ENCODE measurements around the gene VPS13D.
A peak's percentile ranks its signal among the peaks of the same experiment; 100 is the strongest.
"Not testable (repeated sequence)": the region's sequence is repeated elsewhere in the genome, so short reads cannot be mapped to it uniquely, and the experiment has no call there.

The VPS13D gene

GRCh38 chr1:12196641-12197482 is 33.0 kb upstream of the VPS13D start:
- DNase-seq (ENCODE audit: low spot score): no peak

DNA sequence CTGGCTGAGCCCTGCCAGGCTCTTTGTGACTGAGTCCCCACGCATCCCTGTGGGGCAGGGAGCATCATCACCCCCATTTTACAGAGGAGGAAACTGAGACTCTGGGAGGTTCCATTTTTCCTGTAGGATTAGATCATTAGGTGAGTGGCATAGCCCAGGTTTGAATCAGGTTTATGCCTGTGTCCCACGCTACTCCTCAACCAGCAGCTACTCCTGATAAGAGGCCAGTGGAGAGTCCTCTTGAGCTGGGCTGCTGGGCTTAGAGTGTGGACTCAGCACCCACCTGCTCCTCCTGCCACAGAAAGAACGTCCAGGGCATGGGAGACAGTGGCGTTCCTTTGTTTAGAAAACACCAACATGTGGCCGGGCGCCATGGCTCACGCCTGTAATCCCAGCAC is 32.3 kb upstream of the VPS13D start:
- DNase-seq (ENCODE audit: low spot score): no peak

DNA sequence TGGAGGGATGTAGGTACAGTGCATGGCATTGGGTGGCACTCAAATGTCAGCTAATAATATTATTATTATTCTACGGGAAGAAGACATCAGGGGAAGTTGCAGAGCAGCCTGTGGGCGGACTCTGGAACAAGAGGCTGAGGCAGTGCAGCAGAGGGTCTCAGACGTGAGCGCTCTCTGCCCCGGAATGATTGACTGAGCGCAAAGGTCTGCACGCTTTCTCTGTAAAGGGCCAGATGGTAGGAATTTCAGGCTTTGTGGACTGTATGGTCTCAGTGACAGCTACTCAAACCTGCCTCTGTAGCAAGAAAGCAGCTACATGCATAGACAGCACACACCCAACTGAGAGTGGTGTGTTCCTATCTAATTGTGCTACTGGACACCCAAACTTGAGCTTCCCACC is 29.6 kb upstream of the VPS13D start:
- DNase-seq (ENCODE audit: low spot score): no peak

DNA sequence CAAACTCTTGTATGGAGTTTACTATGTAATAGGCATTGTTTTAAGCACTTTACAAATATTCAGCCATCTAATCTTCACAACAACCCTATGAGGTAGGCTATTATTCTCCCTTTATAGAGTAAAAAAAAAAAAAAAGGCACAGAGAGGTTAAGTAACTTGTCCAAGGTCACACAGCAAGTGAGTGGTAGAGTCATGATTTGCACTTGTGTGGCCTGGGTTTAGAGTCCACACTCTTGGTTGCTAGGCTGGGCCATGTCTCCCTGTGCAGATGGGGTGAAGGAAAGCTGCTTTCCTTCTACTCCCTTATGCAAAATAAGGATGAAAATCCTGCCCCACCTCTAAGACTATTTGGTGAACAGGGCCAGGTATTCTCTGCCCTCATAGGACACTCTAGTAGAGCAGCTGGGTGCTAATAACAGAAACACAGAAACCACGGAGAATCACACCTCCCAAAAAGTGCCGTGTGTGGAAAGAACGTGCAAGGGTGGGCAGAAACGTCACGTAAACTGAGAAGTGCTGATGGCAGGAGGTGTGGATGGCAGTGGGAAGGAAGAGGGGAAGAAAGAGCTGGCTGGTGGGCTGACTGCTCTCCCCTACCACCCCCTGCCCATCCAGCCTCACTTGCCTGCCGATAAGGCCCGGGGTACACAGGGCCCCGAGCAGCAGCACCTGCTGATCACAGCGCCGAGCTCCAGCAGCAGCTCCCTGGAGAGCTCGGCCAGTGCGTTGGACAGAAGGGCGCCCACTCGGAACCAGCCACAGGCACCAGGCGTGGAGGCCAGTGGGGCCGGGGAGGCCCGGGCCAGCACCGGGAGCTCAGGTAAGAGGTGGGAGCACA is 28.3 kb upstream of the VPS13D start:
- DNase-seq (ENCODE audit: low spot score): no peak

GRCh38 chr1:12202190-12202497 is 27.7 kb upstream of the VPS13D start:
- DNase-seq (ENCODE audit: low spot score): no peak

DNA sequence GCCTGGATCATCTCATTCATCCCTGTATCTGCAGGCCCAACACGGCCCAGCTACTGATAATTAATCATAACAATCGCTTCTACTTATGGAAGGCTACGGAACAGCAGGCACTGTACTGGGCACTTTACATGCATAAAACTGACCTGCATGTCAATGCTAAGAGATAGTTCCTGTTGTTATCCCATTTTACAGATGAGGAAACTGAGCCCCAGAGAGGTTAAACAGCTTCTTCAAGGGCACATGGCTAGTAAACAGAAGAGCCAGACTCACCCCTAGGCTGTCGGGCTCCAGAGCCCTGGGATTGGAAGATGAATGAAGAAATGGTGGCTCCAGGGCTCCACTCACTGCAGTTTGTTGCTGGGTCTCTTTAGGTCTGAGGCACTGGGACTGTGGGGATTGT is 27.3 kb upstream of the VPS13D start:
- DNase-seq (ENCODE audit: low spot score): no peak

GRCh38 chr1:12203216-12204007 is 26.4 kb upstream of the VPS13D start:
- DNase-seq (ENCODE audit: low spot score): no peak

GRCh38 chr1:12204140-12204539 is 25.7 kb upstream of the VPS13D start:
- no peak for DNase-seq (ENCODE audit: low spot score)

GRCh38 chr1:12204754-12205658 is 24.8 kb upstream of the VPS13D start:
- DNase-seq (ENCODE audit: low spot score): no peak

DNA sequence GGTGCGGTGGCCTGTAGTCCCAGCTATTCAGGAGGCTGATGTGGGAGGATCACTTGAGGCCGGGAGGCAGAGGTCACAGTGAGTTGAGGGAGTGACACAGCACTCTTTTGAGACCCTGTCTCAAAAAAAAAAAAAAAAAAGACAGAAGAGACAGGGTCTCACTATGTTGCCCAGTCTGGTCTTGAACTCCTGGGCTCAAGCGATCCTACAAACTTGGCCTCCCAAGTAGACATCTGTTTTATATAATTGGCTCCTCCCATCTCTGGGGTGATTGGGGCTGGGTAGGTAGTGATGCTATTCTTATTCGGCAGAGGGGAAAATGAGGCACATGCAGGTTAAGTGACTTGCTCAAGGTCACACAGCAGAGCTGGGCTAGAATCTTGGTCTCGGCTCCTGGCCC is 23.6 kb upstream of the VPS13D start:
- DNase-seq (ENCODE audit: low spot score): no peak

DNA sequence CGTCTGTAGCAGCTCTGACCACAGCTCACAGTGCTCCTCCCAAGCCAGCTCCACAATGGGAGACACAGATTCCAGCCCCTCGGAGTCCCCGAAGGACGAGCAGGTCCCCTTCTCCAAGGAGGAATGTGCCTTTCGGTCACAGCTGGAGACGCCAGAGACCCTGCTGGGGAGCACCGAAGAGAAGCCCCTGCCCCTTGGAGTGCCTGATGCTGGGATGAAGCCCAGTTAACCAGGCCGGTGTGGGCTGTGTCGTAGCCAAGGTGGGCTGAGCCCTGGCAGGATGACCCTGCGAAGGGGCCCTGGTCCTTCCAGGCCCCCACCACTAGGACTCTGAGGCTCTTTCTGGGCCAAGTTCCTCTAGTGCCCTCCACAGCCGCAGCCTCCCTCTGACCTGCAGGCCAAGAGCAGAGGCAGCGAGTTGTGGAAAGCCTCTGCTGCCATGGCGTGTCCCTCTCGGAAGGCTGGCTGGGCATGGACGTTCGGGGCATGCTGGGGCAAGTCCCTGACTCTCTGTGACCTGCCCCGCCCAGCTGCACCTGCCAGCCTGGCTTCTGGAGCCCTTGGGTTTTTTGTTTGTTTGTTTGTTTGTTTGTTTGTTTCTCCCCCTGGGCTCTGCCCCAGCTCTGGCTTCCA is 22.9 kb upstream of the VPS13D start:
- DNase-seq (ENCODE audit: low spot score): no peak

DNA sequence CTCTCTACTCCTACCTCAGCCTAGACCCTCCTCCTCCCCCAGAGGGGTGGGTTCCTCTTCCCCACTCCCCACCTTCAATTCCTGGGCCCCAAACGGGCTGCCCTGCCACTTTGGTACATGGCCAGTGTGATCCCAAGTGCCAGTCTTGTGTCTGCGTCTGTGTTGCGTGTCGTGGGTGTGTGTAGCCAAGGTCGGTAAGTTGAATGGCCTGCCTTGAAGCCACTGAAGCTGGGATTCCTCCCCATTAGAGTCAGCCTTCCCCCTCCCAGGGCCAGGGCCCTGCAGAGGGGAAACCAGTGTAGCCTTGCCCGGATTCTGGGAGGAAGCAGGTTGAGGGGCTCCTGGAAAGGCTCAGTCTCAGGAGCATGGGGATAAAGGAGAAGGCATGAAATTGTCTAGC is 21.6 kb upstream of the VPS13D start:
- DNase-seq (ENCODE audit: low spot score): no peak

GRCh38 chr1:12208764-12209494 is 20.9 kb upstream of the VPS13D start:
- peak; percentile 84 for DNase-seq (ENCODE audit: low spot score)

GRCh38 chr1:12209495-12209832 is 20.4 kb upstream of the VPS13D start:
- no peak for DNase-seq (ENCODE audit: low spot score)

DNA sequence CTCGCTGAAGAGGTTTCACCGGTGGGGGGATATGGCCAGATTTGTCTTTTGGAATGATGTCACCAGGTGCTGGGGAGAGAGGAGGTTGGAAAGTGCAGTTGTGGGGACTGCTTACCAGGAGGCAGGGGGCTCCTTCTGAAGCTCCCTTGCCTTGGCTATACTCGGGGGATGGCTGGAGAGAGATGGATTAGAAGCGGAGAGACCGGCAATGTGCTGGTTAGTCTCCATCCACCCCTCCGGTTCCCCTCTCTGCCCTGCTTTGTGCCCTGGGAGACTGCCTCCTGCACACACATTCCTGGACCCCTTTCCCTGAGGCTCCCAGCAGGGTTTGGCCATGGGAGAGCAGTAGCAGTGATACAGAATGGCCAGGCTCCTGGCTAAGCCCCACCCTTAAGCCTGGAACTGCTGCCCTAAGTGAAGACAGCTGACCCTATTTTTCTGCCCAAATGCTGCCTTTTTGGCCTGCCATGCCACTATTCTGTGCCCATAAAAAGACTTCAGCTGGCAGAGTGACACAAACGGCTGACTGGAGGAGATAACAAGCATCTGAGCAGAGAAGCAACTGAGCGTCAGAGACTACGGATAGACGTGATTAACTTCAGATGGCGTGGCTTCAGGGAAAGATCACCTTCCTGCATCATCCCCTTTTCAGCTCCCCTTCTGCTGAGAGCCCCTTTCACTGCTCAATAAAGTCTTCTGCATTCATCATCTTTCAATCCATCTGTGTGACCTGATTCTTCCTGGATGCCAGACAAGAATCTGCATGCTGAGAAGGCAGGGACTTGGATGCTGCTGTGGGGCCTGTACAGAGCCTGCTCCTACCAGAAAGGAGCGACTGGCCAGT is 14.5 kb upstream of the VPS13D start:
- peak; percentile 18 for DNase-seq (ENCODE audit: low spot score)

GRCh38 chr1:12219800-12220199 is 10.0 kb upstream of the VPS13D start:
- no peak for DNase-seq (ENCODE audit: low spot score)

- no peak for DNase-seq (ENCODE audit: low spot score)
Measured at GRCh38 chr1:12220890-12221289, 8.9 kb upstream of the VPS13D start.

GRCh38 chr1:12222700-12223099 is 7.1 kb upstream of the VPS13D start:
- DNase-seq (ENCODE audit: low spot score): not testable (repeated sequence)

DNA sequence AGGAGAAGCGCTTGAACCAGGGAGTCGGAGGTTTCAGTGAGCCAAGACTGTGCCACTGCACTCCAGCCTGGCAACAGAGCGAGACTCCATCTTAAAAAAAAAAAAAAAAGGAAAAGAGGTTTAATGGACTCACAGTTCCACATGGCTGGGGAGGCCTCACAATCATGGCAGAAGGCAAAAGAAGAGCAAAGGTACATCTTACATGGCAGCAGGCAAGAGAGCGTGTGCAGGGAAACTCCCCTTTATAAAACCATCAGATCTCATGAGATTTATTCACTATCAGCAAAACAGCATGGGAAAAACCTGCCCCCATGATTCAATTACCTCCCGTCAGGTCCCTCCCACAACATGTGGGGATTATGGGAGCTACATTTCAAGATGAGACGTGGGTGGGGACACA is 5.7 kb upstream of the VPS13D start:
- DNase-seq (ENCODE audit: low spot score): not testable (repeated sequence)

GRCh38 chr1:12228979-12229378 is 851 bp upstream of the VPS13D start:
- no peak for DNase-seq (ENCODE audit: low spot score)
